GM12865 (cell line): ENCODE measurements around the gene NFIC.
A peak's percentile ranks its signal among the peaks of the same experiment; 100 is the strongest.

ENCODE experiments used
- DNase-seq: peaks from one replicate; pipeline ENCODE4 v3.0.0; 2010; ENCODE audit warnings: low read depth
- H3K4me3 ChIP-seq: 2 replicates; pipeline ENCODE4 v1.5.1; 2011; ENCODE audit warnings: mild to moderate bottlenecking, low read depth, low read length, control low read depth
- CTCF ChIP-seq: IDR thresholded peaks from 2 replicates; pipeline ENCODE4 v1.5.1; 2011; ENCODE audit warnings: low read length, control low read depth, low read depth, inconsistent platforms; ENCODE audit not compliant: insufficient read depth; ENCODE audit errors: missing control alignments

Gene NFIC

GRCh38 chr19:3359015-3359918 is 7.1 kb upstream of the NFIC start:
- H3K4me3 ChIP-seq = peak overlapping the region; percentile 67
- peak; percentile 82 for DNase-seq
- no peak for TF ChIP-seq CTCF

- peak overlapping the region; percentile 72 for H3K4me3 ChIP-seq
- DNase-seq = peak; percentile 50
- TF ChIP-seq CTCF = no peak
These were observed 6.4 kb upstream of the NFIC start for GRCh38 chr19:3359919-3360420.

GRCh38 chr19:3360421-3361383 is 5.7 kb upstream of the NFIC start:
- peak overlapping the region; percentile 72 for H3K4me3 ChIP-seq
- DNase-seq = peak; percentile 76
- TF ChIP-seq CTCF = no peak

GRCh38 chr19:3361384-3362216 is 4.8 kb upstream of the NFIC start:
- DNase-seq = no peak
- TF ChIP-seq CTCF = no peak
- peak overlapping the region; percentile 72 for H3K4me3 ChIP-seq

GRCh38 chr19:3362217-3362906 is 4.0 kb upstream of the NFIC start:
- TF ChIP-seq CTCF = no peak

More at GRCh38 chr19:3362217-3362906, 4.0 kb upstream of the NFIC start:
- no peak overlapping the region for H3K4me3 ChIP-seq
- no peak for DNase-seq
